ENCODE results near the gene CCL1. TPM values are rescaled to one million over a fixed set of nuclear protein-coding genes. Genes with fewer than 3 reads are reported as not detected.

CCL1 gene
- total RNA-seq, 1 experiment from 2014 or later, result not detected

DNA sequence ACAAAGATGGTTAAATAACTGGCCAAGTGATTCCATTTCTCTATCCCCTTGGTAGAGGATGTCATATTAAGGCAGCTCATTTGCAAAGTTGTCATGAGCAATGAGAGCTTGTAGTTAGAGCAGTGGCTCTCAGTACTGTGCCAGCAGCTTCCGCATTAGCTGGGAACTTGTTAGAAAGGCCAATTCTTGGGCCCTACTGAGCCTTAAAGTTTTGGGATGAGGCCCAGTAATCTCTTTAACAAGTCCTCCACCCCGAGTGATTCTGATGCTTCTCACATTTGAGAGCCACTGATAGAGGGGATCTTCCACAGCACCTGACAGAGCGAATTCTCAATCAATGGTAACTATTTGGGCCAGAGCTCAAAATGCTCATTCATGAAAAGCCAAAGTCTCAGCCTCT, 20.2 kb upstream of the CCL1 start:
- H4K20me1 ChIP-seq (ENCODE audit: insufficient read depth), result no peaks in the 10 kb centered on the region
- TF ChIP-seq EZH2 (IDR thresholded peaks at IDR 0.05; ENCODE audit: low read depth), result no peak
- TF ChIP-seq CTCF (conservative IDR thresholded peaks at IDR 0.05), result no peak
- no peak overlapping the region for H3K27ac ChIP-seq
- ChIA-PET CTCF (no interaction called here), POLR2A (ENCODE audit: unreplicated experiment) (no interaction called here)
- no peaks in the 10 kb centered on the region for H3F3A ChIP-seq (ENCODE audit: insufficient read depth, low read depth)
- no peaks in the 10 kb centered on the region for H3K9me3 ChIP-seq (ENCODE audit: insufficient read depth, low read depth)
- H3K4me3 ChIP-seq, result no peak overlapping the region
- BruUV-seq (replicated peaks), result no TSS peak
- no peak overlapping the region for H3K4me2 ChIP-seq
- no peak for DNase-seq
- intact Hi-C loops (cut with micrococcal nuclease; ENCODE audit: unreplicated experiment), result no loop called here
- H3K9me2 ChIP-seq (ENCODE audit: insufficient read depth), result no peaks in the 10 kb centered on the region
- H3K79me2 ChIP-seq (ENCODE audit: low read depth), result no peaks in the 10 kb centered on the region
- H3K27me3 ChIP-seq (ENCODE audit: insufficient read depth, low read depth), result peaks cover 86% of the 10 kb centered on the region
- H3K36me3 ChIP-seq (ENCODE audit: low read depth), result no peaks in the 10 kb centered on the region
- no peaks in the 10 kb centered on the region for H3K4me1 ChIP-seq (replicated peaks; ENCODE audit: insufficient read depth)
- no peak overlapping the region for H2AFZ ChIP-seq

DNA sequence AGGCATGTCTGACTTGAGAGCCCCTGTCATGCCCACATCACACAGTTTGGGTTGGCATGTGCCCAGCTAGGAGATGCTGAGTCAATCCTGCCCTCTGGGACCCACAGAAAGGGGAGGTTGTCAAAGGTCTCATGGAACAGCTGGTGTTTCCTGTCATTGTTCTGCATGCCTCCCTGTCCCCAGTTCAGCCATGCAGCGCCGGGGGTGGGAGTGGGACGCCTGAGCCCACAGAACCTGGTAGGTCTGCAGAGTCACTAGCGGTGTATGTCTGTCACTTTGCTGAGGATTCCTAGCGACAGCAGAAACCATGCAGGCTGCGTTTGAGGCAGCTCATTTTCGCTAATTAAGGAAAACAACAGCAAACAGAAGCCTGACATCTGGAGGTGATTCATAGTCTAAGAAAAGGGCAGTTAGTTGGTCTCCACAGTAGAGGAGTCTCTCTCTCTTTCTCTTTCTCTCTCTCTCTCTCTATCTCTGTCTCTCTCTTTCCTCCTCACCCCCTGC, 19.6 kb upstream of the CCL1 start:
- DNase-seq, result no peak
- Histone ChIP-seq H3K9me2 (ENCODE audit: insufficient read depth) (no peaks in the 10 kb centered on the region), H3K79me2 (ENCODE audit: low read depth) (no peaks in the 10 kb centered on the region), H3K4me2 (no peak overlapping the region), H2AFZ (no peak overlapping the region), H3K9me3 (ENCODE audit: insufficient read depth, low read depth) (no peaks in the 10 kb centered on the region), H4K20me1 (ENCODE audit: insufficient read depth) (no peaks in the 10 kb centered on the region), H3K36me3 (ENCODE audit: low read depth) (no peaks in the 10 kb centered on the region), H3K27ac (no peak overlapping the region), H3K4me3 (no peak overlapping the region), H3K4me1 (replicated peaks; ENCODE audit: insufficient read depth) (no peaks in the 10 kb centered on the region), H3K27me3 (ENCODE audit: insufficient read depth, low read depth) (peaks cover 85% of the 10 kb centered on the region), H3F3A (ENCODE audit: insufficient read depth, low read depth) (no peaks in the 10 kb centered on the region)
- intact Hi-C loops (cut with micrococcal nuclease; ENCODE audit: unreplicated experiment), result no loop called here
- POLR2A ChIA-PET (ENCODE audit: unreplicated experiment), result no interaction called here
- no peak for TF ChIP-seq CTCF (conservative IDR thresholded peaks at IDR 0.05)
- TF ChIP-seq EZH2 (IDR thresholded peaks at IDR 0.05; ENCODE audit: low read depth), result no peak
- CTCF ChIA-PET, result no interaction called here
- BruUV-seq (replicated peaks), result no TSS peak

DNA sequence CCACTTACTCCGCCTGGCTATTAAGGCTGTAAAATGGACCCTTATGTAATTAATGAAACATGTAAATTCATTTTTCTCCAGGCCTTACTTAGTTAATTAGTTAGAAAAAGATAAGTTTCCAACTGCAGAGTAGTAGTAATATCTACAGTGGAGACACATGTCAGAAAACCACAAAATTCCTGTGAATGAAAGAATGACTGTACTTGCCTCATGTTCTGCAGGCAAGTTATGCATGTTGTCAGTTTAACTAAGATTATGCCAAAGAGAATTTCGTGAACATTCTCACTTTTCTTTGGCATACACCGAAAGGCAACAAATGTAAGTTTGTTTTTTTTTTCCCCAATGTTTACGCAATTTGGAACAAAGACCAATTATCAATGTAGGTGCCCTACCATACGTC, 16.8 kb upstream of the CCL1 start:
- Histone ChIP-seq H2AFZ (no peak overlapping the region), H4K20me1 (ENCODE audit: insufficient read depth) (no peaks in the 10 kb centered on the region), H3K4me3 (no peak overlapping the region), H3K4me1 (replicated peaks; ENCODE audit: insufficient read depth) (no peaks in the 10 kb centered on the region), H3K36me3 (ENCODE audit: low read depth) (no peaks in the 10 kb centered on the region), H3F3A (ENCODE audit: insufficient read depth, low read depth) (no peaks in the 10 kb centered on the region), H3K9me3 (ENCODE audit: insufficient read depth, low read depth) (no peaks in the 10 kb centered on the region), H3K27ac (no peak overlapping the region), H3K4me2 (no peak overlapping the region), H3K79me2 (ENCODE audit: low read depth) (no peaks in the 10 kb centered on the region), H3K27me3 (ENCODE audit: insufficient read depth, low read depth) (peaks cover 67% of the 10 kb centered on the region), H3K9me2 (ENCODE audit: insufficient read depth) (no peaks in the 10 kb centered on the region)
- no peak for TF ChIP-seq EZH2 (IDR thresholded peaks at IDR 0.05; ENCODE audit: low read depth)
- TF ChIP-seq CTCF (conservative IDR thresholded peaks at IDR 0.05), result no peak
- intact Hi-C loops (cut with micrococcal nuclease; ENCODE audit: unreplicated experiment), result no loop called here
- DNase-seq, result no peak
- BruUV-seq (replicated peaks), result no TSS peak
- POLR2A ChIA-PET (ENCODE audit: unreplicated experiment), result no interaction called here
- CTCF ChIA-PET, result no interaction called here
